Measurements from ENCODE around the gene SEC24A. TPM values are rescaled to one million over a fixed set of nuclear protein-coding genes. Genes with fewer than 3 reads are reported as not detected.
"Not testable (repeated sequence)": the region's sequence is repeated elsewhere in the genome, so short reads cannot be mapped to it uniquely, and the experiment has no call there.

The SEC24A gene
- 10 to 100 TPM; 36.6 to 40.0 TPM for total RNA-seq

GRCh38 chr5:134648425-134649162 lies at the start of gene SEC24A:
Gene SEC24A, plus strand, starts transcription at chr5:134648785. Its CDS starts 292 bp downstream, at chr5:134649077.
- peak within 1 kb of the TSS; percentile 99 for H3K27ac Mint-ChIP-seq
- peak; percentile 89 to 92 for ATAC-seq
- peaks cover 14 to 21% of the 10 kb centered on the region in 2 donors for H3K36me3 Mint-ChIP-seq
- peak; percentile 90 to 96 for DNase-seq (ENCODE audit: low spot score in 2 of 2)
- no peaks in the 10 kb centered on the region for H3K9me3 Mint-ChIP-seq

DNA sequence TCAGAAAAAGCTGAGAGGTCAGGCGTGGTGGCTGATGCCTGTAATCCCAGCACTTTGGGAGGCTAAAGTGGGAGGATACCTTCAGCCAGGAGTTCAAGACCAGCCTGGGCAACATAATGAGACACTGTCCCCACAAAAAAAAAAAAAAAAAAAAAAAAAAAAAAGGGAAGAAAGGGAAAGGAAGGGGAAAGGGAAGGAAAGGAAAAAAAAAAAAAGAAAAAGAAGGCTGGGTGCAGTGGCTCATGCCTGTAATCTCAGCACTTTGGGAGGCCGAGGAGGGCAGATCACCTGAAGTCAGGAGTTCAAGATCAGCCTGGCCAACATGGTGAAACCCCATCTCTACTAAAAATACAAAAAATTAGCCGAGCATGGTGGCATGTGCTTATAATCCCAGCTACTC lies 48.8 kb upstream of the SEC24A start:
- H3K36me3 Mint-ChIP-seq; H3K9me3 Mint-ChIP-seq; ATAC-seq; H3K27ac Mint-ChIP-seq; DNase-seq (ENCODE audit: low spot score in 2 of 2): not testable (repeated sequence)

- Mint-ChIP-seq H3K36me3 (peaks cover 0 to 11% of the 10 kb centered on the region in 2 donors), H3K9me3 (no peaks in the 10 kb centered on the region), H3K27ac (no peak overlapping the region)
- no peak for DNase-seq (ENCODE audit: low spot score in 2 of 2)
- ATAC-seq, result no peak
Observed at GRCh38 chr5:134600600-134600999, 48.0 kb upstream of the SEC24A start.

GRCh38 chr5:134603059-134603458 lies 45.5 kb upstream of the SEC24A start:
- DNase-seq (ENCODE audit: low spot score in 2 of 2) (no peak), ATAC-seq (peak; percentile 92 to 94)
- peaks cover 0 to 30% of the 10 kb centered on the region in 2 donors for H3K36me3 Mint-ChIP-seq
- H3K9me3 Mint-ChIP-seq, result no peaks in the 10 kb centered on the region
- peak overlapping the region; percentile 79 to 90 for H3K27ac Mint-ChIP-seq

GRCh38 chr5:134604908-134605307 lies 43.7 kb upstream of the SEC24A start:
- Mint-ChIP-seq H3K27ac (peak overlapping the region; percentile 74 to 92), H3K36me3 (peaks cover 0 to 45% of the 10 kb centered on the region in 2 donors), H3K9me3 (no peaks in the 10 kb centered on the region)
- peak; percentile 2 to 56 for ATAC-seq
- no peak for DNase-seq (ENCODE audit: low spot score in 2 of 2)

DNA sequence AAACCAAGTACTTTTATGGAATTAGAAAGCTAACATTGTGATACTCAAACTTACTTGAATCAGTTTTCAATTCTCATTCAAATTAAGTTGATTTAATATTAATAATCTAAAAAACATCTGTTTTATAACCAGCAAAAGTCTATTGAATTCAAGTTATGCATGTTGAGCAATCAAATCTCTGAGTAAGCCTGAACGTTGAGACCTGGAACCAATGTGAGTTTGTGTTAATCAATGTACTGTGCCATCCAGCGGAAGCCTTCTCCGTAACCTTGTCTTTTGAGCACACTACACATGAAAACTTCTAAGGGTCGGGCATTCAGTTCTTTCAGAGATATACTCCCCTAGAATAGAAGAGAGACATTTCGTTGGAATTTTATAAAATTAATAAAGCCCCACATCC lies 41.9 kb upstream of the SEC24A start:
- no peaks in the 10 kb centered on the region for H3K9me3 Mint-ChIP-seq
- H3K36me3 Mint-ChIP-seq, result peaks cover 0 to 49% of the 10 kb centered on the region in 2 donors
- no peak overlapping the region for H3K27ac Mint-ChIP-seq
- ATAC-seq (no peak), DNase-seq (ENCODE audit: low spot score in 2 of 2) (no peak)

DNA sequence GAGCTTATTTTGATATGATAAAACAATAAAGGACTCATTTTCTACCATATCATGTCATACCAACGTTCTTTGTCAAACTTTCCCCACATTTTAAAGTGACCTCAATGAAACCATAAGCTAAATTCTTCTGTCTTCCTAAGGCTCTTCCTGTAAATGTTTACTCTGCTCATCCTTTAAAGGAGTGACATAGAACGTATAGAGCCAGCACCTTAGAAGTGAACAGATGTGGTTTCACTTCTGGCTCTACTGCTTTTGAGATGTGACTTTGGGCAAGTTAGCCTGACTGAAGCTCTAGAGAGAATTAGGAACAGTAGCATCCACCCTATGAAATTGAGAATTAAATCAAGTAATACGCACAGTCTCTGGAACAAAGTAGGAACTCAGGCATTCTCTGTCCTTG lies 40.0 kb upstream of the SEC24A start:
- peak overlapping the region; percentile 79 to 100 for H3K27ac Mint-ChIP-seq
- ATAC-seq (peak; percentile 42 to 78), DNase-seq (ENCODE audit: low spot score in 2 of 2) (no peak)
- peaks cover 0 to 54% of the 10 kb centered on the region in 2 donors for H3K36me3 Mint-ChIP-seq
- no peaks in the 10 kb centered on the region for H3K9me3 Mint-ChIP-seq

GRCh38 chr5:134609232-134609851 lies 39.2 kb upstream of the SEC24A start:
- H3K9me3 Mint-ChIP-seq, result no peaks in the 10 kb centered on the region
- peak; percentile 63 to 87 for ATAC-seq
- peak overlapping the region; percentile 79 to 100 for H3K27ac Mint-ChIP-seq
- peaks cover 0 to 48% of the 10 kb centered on the region in 2 donors for H3K36me3 Mint-ChIP-seq
- DNase-seq (ENCODE audit: low spot score in 2 of 2), result peak in 1 of 2 donors; percentile 26

GRCh38 chr5:134610725-134611124 lies 37.9 kb upstream of the SEC24A start:
- H3K27ac Mint-ChIP-seq, result peak overlapping the region in 1 of 2 donors; percentile 73
- DNase-seq (ENCODE audit: low spot score in 2 of 2) (no peak), ATAC-seq (no peak)
- no peaks in the 10 kb centered on the region for H3K9me3 Mint-ChIP-seq
- peaks cover 0 to 41% of the 10 kb centered on the region in 2 donors for H3K36me3 Mint-ChIP-seq

GRCh38 chr5:134611515-134611914 lies 37.1 kb upstream of the SEC24A start:
- H3K27ac Mint-ChIP-seq, result peak overlapping the region in 1 of 2 donors; percentile 73
- DNase-seq (ENCODE audit: low spot score in 2 of 2), result no peak

GRCh38 chr5:134614450-134615085 lies 34.0 kb upstream of the SEC24A start:
- no peaks in the 10 kb centered on the region for H3K9me3 Mint-ChIP-seq
- no peak for ATAC-seq
- no peak for DNase-seq (ENCODE audit: low spot score in 2 of 2)
- peaks cover 0 to 13% of the 10 kb centered on the region in 2 donors for H3K36me3 Mint-ChIP-seq
- H3K27ac Mint-ChIP-seq, result peak overlapping the region; percentile 0 to 14

More at GRCh38 chr5:134611515-134611914, 37.1 kb upstream of the SEC24A start:
- Mint-ChIP-seq H3K36me3 (peaks cover 0 to 37% of the 10 kb centered on the region in 2 donors), H3K9me3 (no peaks in the 10 kb centered on the region)
- ATAC-seq, result no peak

DNA sequence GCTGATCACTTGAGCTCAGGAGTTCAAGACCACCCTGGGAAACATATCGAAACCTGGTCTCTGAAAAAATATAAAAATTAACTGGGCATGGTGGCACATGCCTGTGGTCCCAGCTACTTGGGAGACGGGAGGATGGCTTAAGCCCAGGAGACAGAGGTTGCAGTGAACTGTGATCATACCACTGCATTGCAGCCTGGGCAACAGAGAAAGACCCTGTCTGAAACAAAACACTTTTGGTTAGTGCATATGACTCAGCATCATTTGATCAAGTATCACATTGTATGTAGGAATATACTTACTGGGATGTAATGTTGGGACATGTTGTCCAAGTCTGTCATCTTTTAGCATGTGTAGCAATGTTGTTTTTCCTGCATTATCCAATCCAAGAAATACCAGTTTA lies 28.0 kb upstream of the SEC24A start:
- H3K9me3 Mint-ChIP-seq, result no peaks in the 10 kb centered on the region
- ATAC-seq, result no peak
- peaks cover 0 to 12% of the 10 kb centered on the region in 2 donors for H3K36me3 Mint-ChIP-seq
- no peak overlapping the region for H3K27ac Mint-ChIP-seq
- DNase-seq (ENCODE audit: low spot score in 2 of 2), result no peak

DNA sequence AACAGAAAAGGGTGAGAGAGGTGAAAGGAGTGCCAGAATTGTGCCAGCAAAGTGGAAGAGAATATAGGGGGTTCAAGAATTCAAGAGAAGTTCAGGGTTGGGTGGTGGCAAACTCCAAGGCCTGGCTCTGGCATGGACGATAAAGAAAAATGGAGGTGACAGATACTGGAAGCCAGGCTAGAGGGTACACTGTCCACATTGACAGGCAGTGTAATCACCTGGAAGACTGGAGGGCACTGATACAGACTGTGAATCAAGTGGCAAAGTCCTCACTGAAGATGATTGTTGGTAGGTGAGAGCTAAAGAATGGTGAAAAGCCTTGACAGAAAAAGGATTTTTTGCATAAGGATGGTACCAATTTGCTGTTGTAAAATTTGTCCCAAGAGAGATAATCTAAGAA lies 23.0 kb upstream of the SEC24A start:
- DNase-seq (ENCODE audit: low spot score in 2 of 2), result no peak
- ATAC-seq, result no peak
- Mint-ChIP-seq H3K27ac (no peak overlapping the region), H3K36me3 (peaks cover 0 to 8% of the 10 kb centered on the region in 2 donors), H3K9me3 (no peaks in the 10 kb centered on the region)

- Mint-ChIP-seq H3K27ac (no peak overlapping the region), H3K36me3 (peaks cover 0 to 8% of the 10 kb centered on the region in 2 donors), H3K9me3 (no peaks in the 10 kb centered on the region)
- DNase-seq (ENCODE audit: low spot score in 2 of 2), result no peak
- no peak for ATAC-seq
Observed at GRCh38 chr5:134626369-134627014, 22.1 kb upstream of the SEC24A start.

DNA sequence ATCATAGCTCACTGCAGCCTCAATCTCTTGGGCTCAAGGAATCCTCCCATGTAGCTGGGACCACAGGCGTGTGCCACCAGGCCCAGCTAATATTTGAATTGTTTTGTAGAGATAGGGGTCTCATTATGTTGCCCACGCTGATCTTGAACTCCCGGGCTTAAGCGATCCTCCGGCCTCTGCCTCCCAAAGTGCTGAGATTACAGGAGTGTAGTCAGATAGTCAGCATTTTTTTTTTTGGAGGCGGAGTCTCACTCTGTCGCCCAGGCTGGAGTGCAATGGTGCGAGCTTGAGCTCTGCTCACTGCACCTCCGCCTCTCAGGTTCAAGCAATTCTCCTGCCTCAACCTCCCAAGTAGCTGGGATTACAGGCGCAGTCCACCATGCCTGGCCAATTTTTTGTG lies 14.4 kb upstream of the SEC24A start:
- Mint-ChIP-seq H3K27ac (no peak overlapping the region), H3K9me3 (no peaks in the 10 kb centered on the region), H3K36me3 (no peaks in the 10 kb centered on the region)

GRCh38 chr5:134635366-134635765 lies 13.2 kb upstream of the SEC24A start:
- not testable (repeated sequence) for DNase-seq (ENCODE audit: low spot score in 2 of 2); ATAC-seq; H3K9me3 Mint-ChIP-seq; H3K36me3 Mint-ChIP-seq
- H3K27ac Mint-ChIP-seq, result peak overlapping the region; percentile 14 to 69

More for the DNA sequence above, 14.4 kb upstream of the SEC24A start:
- DNase-seq (ENCODE audit: low spot score in 2 of 2), result no peak
- ATAC-seq, result no peak
